ENCODE results near the gene ADGRL3. TPM values are rescaled to one million over a fixed set of nuclear protein-coding genes. Genes with fewer than 3 reads are reported as not detected.

The ADGRL3 gene
- total and polyA plus RNA-seq, 5 donors from 2014 or later = not detected

DNA sequence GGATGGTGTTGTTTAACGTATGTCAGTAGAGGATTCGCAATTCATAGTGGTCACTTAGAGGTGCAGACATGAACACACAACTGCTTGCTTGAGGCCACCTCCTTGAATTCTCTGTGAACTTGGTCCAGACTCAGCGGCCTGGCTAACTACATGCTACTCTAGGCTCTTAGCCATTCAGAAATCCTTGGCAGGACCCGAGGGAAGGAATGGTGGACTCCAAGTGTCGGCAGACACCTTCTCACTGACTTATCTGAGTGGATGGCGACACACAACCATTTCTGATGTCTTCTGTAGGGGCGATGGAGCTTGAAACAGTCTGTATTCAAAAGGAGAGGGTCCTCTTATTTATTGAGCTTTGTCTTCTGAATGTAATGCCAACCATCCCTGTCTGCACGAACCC lies 24.4 kb downstream of the ADGRL3 start:
- no peaks in the 10 kb centered on the region for H3K36me3 ChIP-seq (ENCODE audit: control insufficient read depth, insufficient read depth, low read length)
- Mint-ChIP-seq H3K4me3 (peak overlapping the region in 1 of 4 donors; percentile 88), H3K36me3 (no peaks in the 10 kb centered on the region), H3K27me3 (no peaks in the 10 kb centered on the region), H3K4me1 (no peaks in the 10 kb centered on the region), H3K9me3 (peaks cover 2 to 23% (median 4%) of the 10 kb centered on the region in 7 donors), H3K27ac (no peak overlapping the region)
- no peaks in the 10 kb centered on the region for H3K9me3 ChIP-seq (ENCODE audit: control insufficient read depth in 2 of 2, low read length in 2 of 2)
- H3K27me3 ChIP-seq (ENCODE audit: control insufficient read depth, insufficient read depth, low read length) = no peaks in the 10 kb centered on the region
- no peaks in the 10 kb centered on the region for H3K4me1 ChIP-seq (ENCODE audit: control insufficient read depth, insufficient read depth, low read length, poor library complexity, severe bottlenecking)
- no peak overlapping the region for H3K27ac ChIP-seq (ENCODE audit: insufficient read depth, low read length, poor library complexity, severe bottlenecking)
- DNase-seq = no peak
- no peak overlapping the region for H3K4me3 ChIP-seq (ENCODE audit: low read depth, low read length)
- no peak for ATAC-seq (ENCODE audit: low read depth in 2 of 2)

DNA sequence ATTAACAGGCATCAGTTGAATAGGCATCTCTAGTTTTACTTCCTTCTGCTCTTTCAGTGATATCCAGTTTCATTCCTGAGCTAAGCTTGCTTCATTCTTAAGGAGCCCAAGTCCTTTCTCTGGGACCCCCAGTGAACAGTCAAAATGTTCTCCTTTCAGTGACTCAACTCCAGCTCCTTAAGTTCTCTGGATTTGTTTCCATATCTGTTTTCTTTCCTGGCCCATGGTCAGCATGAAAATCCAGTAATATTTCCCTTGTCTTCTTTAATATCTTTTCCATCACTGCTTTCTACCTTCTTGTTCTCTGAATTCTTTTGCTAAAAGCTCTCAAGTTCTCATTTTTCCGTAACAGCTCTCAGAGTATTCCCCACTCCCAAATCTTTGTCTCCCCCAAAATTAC lies 25.5 kb downstream of the ADGRL3 start:
- Histone ChIP-seq H3K27me3 (ENCODE audit: control insufficient read depth, insufficient read depth, low read length) (no peaks in the 10 kb centered on the region), H3K27ac (ENCODE audit: insufficient read depth, low read length, poor library complexity, severe bottlenecking) (no peak overlapping the region), H3K36me3 (ENCODE audit: control insufficient read depth, insufficient read depth, low read length) (no peaks in the 10 kb centered on the region), H3K4me1 (ENCODE audit: control insufficient read depth, insufficient read depth, low read length, poor library complexity, severe bottlenecking) (no peaks in the 10 kb centered on the region), H3K9me3 (ENCODE audit: control insufficient read depth in 2 of 2, low read length in 2 of 2) (no peaks in the 10 kb centered on the region), H3K4me3 (ENCODE audit: low read depth, low read length) (no peak overlapping the region)
- Mint-ChIP-seq H3K4me1 (no peaks in the 10 kb centered on the region), H3K9me3 (peaks cover 2 to 23% (median 4%) of the 10 kb centered on the region in 7 donors), H3K27me3 (no peaks in the 10 kb centered on the region), H3K36me3 (no peaks in the 10 kb centered on the region), H3K4me3 (no peak overlapping the region), H3K27ac (no peak overlapping the region)
- DNase-seq = no peak
- ATAC-seq (ENCODE audit: low read depth in 2 of 2) = no peak

DNA sequence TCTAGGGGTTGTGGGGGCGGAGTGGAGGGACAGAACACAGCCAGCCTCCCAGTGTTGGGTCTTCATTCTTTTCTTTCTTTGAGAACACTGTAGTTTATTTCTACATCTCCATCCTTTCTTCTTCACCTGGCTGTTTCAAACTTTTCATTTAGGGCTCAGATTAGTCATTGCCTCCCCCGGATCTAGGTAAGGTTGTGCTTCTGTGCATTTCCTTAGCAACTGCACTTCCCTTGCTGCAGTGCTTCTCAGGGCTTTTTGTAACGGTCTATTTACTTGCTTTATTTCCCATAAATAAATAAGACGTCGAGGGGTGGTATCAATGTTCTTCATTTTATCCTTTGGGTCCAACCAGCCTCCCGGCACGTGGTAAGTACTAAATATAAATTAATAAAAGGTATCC lies 31.3 kb downstream of the ADGRL3 start:
- no peak overlapping the region for H3K4me3 Mint-ChIP-seq
- no peak overlapping the region for H3K27ac Mint-ChIP-seq
- H3K36me3 Mint-ChIP-seq = no peaks in the 10 kb centered on the region
- H3K36me3 ChIP-seq (ENCODE audit: control insufficient read depth, insufficient read depth, low read length) = no peaks in the 10 kb centered on the region
- H3K27ac ChIP-seq (ENCODE audit: insufficient read depth, low read length, poor library complexity, severe bottlenecking) = no peak overlapping the region
- H3K9me3 Mint-ChIP-seq = peaks cover 0 to 17% (median 5%) of the 10 kb centered on the region in 7 donors
- H3K9me3 ChIP-seq (ENCODE audit: control insufficient read depth in 2 of 2, low read length in 2 of 2) = peaks cover 0 to 6% of the 10 kb centered on the region in 2 experiments
- ATAC-seq (ENCODE audit: low read depth in 2 of 2) = no peak
- no peak for DNase-seq
- no peak overlapping the region for H3K4me3 ChIP-seq (ENCODE audit: low read depth, low read length)
- H3K27me3 ChIP-seq (ENCODE audit: control insufficient read depth, insufficient read depth, low read length) = no peaks in the 10 kb centered on the region
- H3K4me1 ChIP-seq (ENCODE audit: control insufficient read depth, insufficient read depth, low read length, poor library complexity, severe bottlenecking) = no peaks in the 10 kb centered on the region
- no peaks in the 10 kb centered on the region for H3K27me3 Mint-ChIP-seq
- H3K4me1 Mint-ChIP-seq = no peaks in the 10 kb centered on the region

DNA sequence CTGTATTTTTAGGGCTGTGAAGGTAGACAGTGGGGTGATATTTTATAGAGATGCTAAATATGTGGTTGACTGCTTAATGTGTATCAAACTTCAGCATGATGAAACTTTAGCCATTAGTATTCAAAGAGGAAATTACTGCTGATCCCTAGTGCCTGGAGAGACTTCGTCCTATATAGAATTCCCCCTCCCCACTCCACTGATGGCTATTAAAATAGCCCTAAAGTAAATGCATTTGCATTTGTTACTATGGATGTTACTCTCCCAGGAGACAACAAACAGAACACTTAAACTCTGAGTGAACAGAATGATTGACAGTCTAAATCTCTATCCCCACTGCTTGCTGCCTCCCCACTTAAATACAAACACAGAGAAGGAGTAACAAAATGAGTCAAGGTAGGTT lies 39.1 kb downstream of the ADGRL3 start:
- no peaks in the 10 kb centered on the region for H3K4me1 Mint-ChIP-seq
- no peaks in the 10 kb centered on the region for H3K36me3 ChIP-seq (ENCODE audit: control insufficient read depth, insufficient read depth, low read length)
- no peaks in the 10 kb centered on the region for H3K27me3 ChIP-seq (ENCODE audit: control insufficient read depth, insufficient read depth, low read length)
- no peaks in the 10 kb centered on the region for H3K36me3 Mint-ChIP-seq
- no peak overlapping the region for H3K27ac ChIP-seq (ENCODE audit: insufficient read depth, low read length, poor library complexity, severe bottlenecking)
- no peak overlapping the region for H3K4me3 Mint-ChIP-seq
- peaks cover 0 to 13% (median 5%) of the 10 kb centered on the region in 7 donors for H3K9me3 Mint-ChIP-seq
- no peaks in the 10 kb centered on the region for H3K4me1 ChIP-seq (ENCODE audit: control insufficient read depth, insufficient read depth, low read length, poor library complexity, severe bottlenecking)
- no peaks in the 10 kb centered on the region for H3K27me3 Mint-ChIP-seq
- no peaks in the 10 kb centered on the region for H3K9me3 ChIP-seq (ENCODE audit: control insufficient read depth in 2 of 2, low read length in 2 of 2)
- no peak for DNase-seq
- no peak overlapping the region for H3K27ac Mint-ChIP-seq
- no peak for ATAC-seq (ENCODE audit: low read depth in 2 of 2)
- no peak overlapping the region for H3K4me3 ChIP-seq (ENCODE audit: low read depth, low read length)

DNA sequence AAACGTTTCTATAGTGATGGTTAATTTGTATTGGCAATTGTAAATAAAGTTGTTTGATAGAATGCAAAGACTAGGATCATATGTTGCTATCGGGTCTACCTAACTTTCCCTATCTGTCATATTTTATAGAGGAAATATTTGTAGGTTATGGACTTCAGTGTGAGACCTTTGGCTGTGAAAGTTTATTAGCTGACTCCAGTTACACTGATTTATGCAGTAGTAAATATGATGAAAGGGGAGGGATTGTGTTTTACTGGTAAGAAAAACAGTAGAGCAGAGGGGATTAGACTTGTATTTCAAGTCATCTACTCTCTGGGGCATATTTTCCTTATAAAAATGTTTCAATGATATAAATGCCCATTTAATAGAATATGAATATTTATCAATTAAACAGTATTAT lies 43.8 kb downstream of the ADGRL3 start:
- Histone ChIP-seq H3K27me3 (ENCODE audit: control insufficient read depth, insufficient read depth, low read length) (no peaks in the 10 kb centered on the region), H3K9me3 (ENCODE audit: control insufficient read depth in 2 of 2, low read length in 2 of 2) (no peaks in the 10 kb centered on the region), H3K36me3 (ENCODE audit: control insufficient read depth, insufficient read depth, low read length) (no peaks in the 10 kb centered on the region), H3K4me3 (ENCODE audit: low read depth, low read length) (no peak overlapping the region), H3K27ac (ENCODE audit: insufficient read depth, low read length, poor library complexity, severe bottlenecking) (no peak overlapping the region), H3K4me1 (ENCODE audit: control insufficient read depth, insufficient read depth, low read length, poor library complexity, severe bottlenecking) (no peaks in the 10 kb centered on the region)
- DNase-seq (no peak), ATAC-seq (ENCODE audit: low read depth in 2 of 2) (no peak)
- Mint-ChIP-seq H3K9me3 (peaks cover 2 to 27% (median 7%) of the 10 kb centered on the region in 7 donors), H3K27ac (no peak overlapping the region), H3K4me3 (no peak overlapping the region), H3K4me1 (no peaks in the 10 kb centered on the region), H3K27me3 (no peaks in the 10 kb centered on the region), H3K36me3 (no peaks in the 10 kb centered on the region)

DNA sequence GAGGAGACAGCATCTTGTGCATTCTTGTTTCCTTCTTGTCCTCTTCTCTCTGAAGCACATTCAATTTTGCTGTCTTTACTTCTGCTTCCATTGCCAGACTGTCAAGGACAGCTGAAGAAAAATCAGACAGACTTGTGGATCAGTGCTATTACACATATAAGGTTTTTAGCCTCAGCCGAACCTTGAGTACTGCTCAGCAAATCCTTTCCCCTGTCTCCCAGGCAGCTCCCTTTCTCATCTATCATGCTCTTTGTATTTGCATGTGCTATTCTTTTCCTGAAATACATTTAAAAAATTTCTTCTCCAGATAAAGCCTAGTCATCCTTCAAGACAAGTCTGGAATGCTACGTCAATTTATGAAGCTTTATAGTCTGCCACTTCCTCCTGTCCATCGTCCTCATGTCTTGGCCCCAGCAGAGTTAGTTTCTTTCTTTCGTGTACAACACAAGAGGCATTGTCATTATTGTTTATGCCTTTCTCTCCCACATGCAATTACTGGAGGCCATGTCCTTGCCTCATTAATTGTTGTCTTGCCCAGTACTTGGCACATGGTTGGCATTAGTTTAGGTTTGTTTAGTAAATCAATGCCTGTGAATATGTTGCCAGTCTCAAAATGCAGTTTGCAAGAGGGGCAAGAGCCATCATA lies 45.1 kb downstream of the ADGRL3 start:
- DNase-seq = no peak
- no peaks in the 10 kb centered on the region for H3K27me3 ChIP-seq (ENCODE audit: control insufficient read depth, insufficient read depth, low read length)
- H3K9me3 ChIP-seq (ENCODE audit: control insufficient read depth in 2 of 2, low read length in 2 of 2) = no peaks in the 10 kb centered on the region
- H3K4me3 ChIP-seq (ENCODE audit: low read depth, low read length) = no peak overlapping the region
- H3K4me3 Mint-ChIP-seq = no peak overlapping the region
- H3K9me3 Mint-ChIP-seq = peaks cover 3 to 33% (median 7%) of the 10 kb centered on the region in 7 donors
- H3K27ac ChIP-seq (ENCODE audit: insufficient read depth, low read length, poor library complexity, severe bottlenecking) = no peak overlapping the region
- H3K27ac Mint-ChIP-seq = no peak overlapping the region
- ATAC-seq (ENCODE audit: low read depth in 2 of 2) = no peak
- H3K4me1 ChIP-seq (ENCODE audit: control insufficient read depth, insufficient read depth, low read length, poor library complexity, severe bottlenecking) = no peaks in the 10 kb centered on the region
- no peaks in the 10 kb centered on the region for H3K36me3 Mint-ChIP-seq
- no peaks in the 10 kb centered on the region for H3K36me3 ChIP-seq (ENCODE audit: control insufficient read depth, insufficient read depth, low read length)
- no peaks in the 10 kb centered on the region for H3K4me1 Mint-ChIP-seq
- H3K27me3 Mint-ChIP-seq = no peaks in the 10 kb centered on the region

DNA sequence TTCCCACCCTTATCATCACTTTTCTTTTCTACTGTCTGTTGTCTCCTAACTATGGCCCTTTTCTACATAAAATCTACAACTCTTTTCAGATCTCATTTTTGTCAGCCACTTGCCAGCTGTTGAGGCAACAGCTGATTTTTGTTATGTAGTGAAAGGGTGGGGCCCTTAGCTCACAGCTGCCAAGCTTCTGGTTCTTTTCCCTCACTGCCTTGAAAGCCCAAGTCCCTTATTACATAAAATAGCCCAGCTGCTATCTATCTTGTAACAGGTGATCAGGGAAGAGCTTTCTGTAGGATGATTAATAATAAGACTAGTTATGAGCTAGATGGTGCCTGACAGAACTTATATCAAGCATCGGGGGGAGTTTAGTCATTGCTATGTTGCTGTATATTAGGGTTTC lies 45.9 kb downstream of the ADGRL3 start:
- H3K27me3 Mint-ChIP-seq = no peaks in the 10 kb centered on the region

DNA sequence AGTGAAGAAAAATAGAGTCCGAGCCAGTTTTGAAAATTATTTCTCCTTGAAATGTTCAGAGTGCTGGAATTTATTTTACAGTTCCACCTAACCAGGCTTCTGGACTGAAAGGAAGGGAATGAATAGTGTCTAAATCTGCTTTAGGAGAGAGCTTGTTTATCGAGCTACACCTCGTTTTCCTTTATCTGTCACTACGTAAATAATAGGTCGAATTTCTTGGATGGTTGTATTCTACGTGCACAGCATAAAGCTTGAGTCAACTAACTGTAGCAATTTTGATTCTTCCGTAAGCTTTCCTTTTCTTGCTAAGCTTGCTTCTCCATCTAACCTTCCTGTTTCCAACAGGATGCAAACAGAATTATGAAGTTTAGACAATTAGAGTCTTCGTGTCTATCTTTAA lies 48.6 kb downstream of the ADGRL3 start:
- H3K4me1 Mint-ChIP-seq = no peaks in the 10 kb centered on the region
- ATAC-seq (ENCODE audit: low read depth in 2 of 2) (no peak), DNase-seq (no peak)
- no peak overlapping the region for H3K4me3 Mint-ChIP-seq
- no peaks in the 10 kb centered on the region for H3K27me3 Mint-ChIP-seq
- H3K27ac Mint-ChIP-seq = no peak overlapping the region
- no peaks in the 10 kb centered on the region for H3K9me3 ChIP-seq (ENCODE audit: control insufficient read depth in 2 of 2, low read length in 2 of 2)
- no peaks in the 10 kb centered on the region for H3K36me3 ChIP-seq (ENCODE audit: control insufficient read depth, insufficient read depth, low read length)
- H3K36me3 Mint-ChIP-seq = no peaks in the 10 kb centered on the region
- H3K4me3 ChIP-seq (ENCODE audit: low read depth, low read length) = no peak overlapping the region
- no peaks in the 10 kb centered on the region for H3K27me3 ChIP-seq (ENCODE audit: control insufficient read depth, insufficient read depth, low read length)
- H3K9me3 Mint-ChIP-seq = peaks cover 0 to 30% (median 6%) of the 10 kb centered on the region in 7 donors
- H3K27ac ChIP-seq (ENCODE audit: insufficient read depth, low read length, poor library complexity, severe bottlenecking) = no peak overlapping the region
- H3K4me1 ChIP-seq (ENCODE audit: control insufficient read depth, insufficient read depth, low read length, poor library complexity, severe bottlenecking) = no peaks in the 10 kb centered on the region

More for the DNA sequence above, 45.9 kb downstream of the ADGRL3 start:
- no peak overlapping the region for H3K27ac ChIP-seq (ENCODE audit: insufficient read depth, low read length, poor library complexity, severe bottlenecking)
- H3K4me1 ChIP-seq (ENCODE audit: control insufficient read depth, insufficient read depth, low read length, poor library complexity, severe bottlenecking) = no peaks in the 10 kb centered on the region
- no peak for DNase-seq
- no peaks in the 10 kb centered on the region for H3K36me3 ChIP-seq (ENCODE audit: control insufficient read depth, insufficient read depth, low read length)
- Mint-ChIP-seq H3K4me1 (no peaks in the 10 kb centered on the region), H3K27ac (no peak overlapping the region), H3K36me3 (no peaks in the 10 kb centered on the region), H3K9me3 (peaks cover 3 to 37% (median 8%) of the 10 kb centered on the region in 7 donors), H3K4me3 (no peak overlapping the region)
- no peak overlapping the region for H3K4me3 ChIP-seq (ENCODE audit: low read depth, low read length)
- H3K9me3 ChIP-seq (ENCODE audit: control insufficient read depth in 2 of 2, low read length in 2 of 2) = no peaks in the 10 kb centered on the region
- no peaks in the 10 kb centered on the region for H3K27me3 ChIP-seq (ENCODE audit: control insufficient read depth, insufficient read depth, low read length)
- no peak for ATAC-seq (ENCODE audit: low read depth in 2 of 2)
